SK-N-SH treated with all-trans-retinoic acid at 6 μM for 48 hours (cell line): ENCODE results near the gene MYO1B.
"Not testable (repeated sequence)": the region's sequence is repeated elsewhere in the genome, so short reads cannot be mapped to it uniquely, and the experiment has no call there.

Experiments used
- ATAC-seq: fragments of 200-7000 bp; cut with Tn5 transposase; 3 replicates; pipeline ENCODE4 v1.9.1; 2020; ENCODE audit warnings: mild to moderate bottlenecking, moderate library complexity
- ARNTL ChIP-seq: fragments of 450-650 bp; formaldehyde crosslinking; IDR thresholded peaks from 2 replicates; pipeline ENCODE4 v1.5.0; 2020; ENCODE audit warnings: low read depth, mild to moderate bottlenecking, moderate library complexity, borderline replicate concordance
- BACH2 ChIP-seq: fragments of 250-450 bp; sonication (Bioruptor Pico); IDR thresholded peaks from 2 replicates; pipeline ENCODE4 v1.9.0; 2021; ENCODE audit warnings: mild to moderate bottlenecking, borderline replicate concordance
- CREB5 ChIP-seq: fragments of 250-450 bp; sonication (Bioruptor Pico); IDR thresholded peaks from 2 replicates; pipeline ENCODE4 v1.5.1; 2020; ENCODE audit warnings: low read depth, mild to moderate bottlenecking, moderate library complexity
- CSRNP3 ChIP-seq: fragments of 250-450 bp; sonication (Bioruptor Pico); IDR thresholded peaks from 2 replicates; pipeline ENCODE4 v1.5.1; 2021; ENCODE audit warnings: mild to moderate bottlenecking, moderate library complexity
- ESRRG ChIP-seq: fragments of 250-450 bp; sonication (Bioruptor Pico); IDR thresholded peaks from 2 replicates; pipeline ENCODE4 v1.6.1; 2021; ENCODE audit warnings: mild to moderate bottlenecking
- GLIS3 ChIP-seq: fragments of 250-450 bp; sonication (Bioruptor Pico); IDR thresholded peaks from 2 replicates; pipeline ENCODE4 v1.5.0; 2020; ENCODE audit warnings: mild to moderate bottlenecking, moderate library complexity
- ISL1 ChIP-seq: fragments of 250-450 bp; sonication (Bioruptor Pico); IDR thresholded peaks from 2 replicates; pipeline ENCODE4 v2.1.2; 2022; ENCODE audit warnings: mild to moderate bottlenecking, moderate library complexity
- OSR1 ChIP-seq: fragments of 250-450 bp; sonication (Bioruptor Pico); IDR thresholded peaks from 2 replicates; pipeline ENCODE4 v1.8.0; 2022; ENCODE audit warnings: moderate library complexity, mild to moderate bottlenecking, inconsistent platforms
- PATZ1 ChIP-seq: fragments of 250-450 bp; sonication (Bioruptor Pico); IDR thresholded peaks from 2 replicates; pipeline ENCODE4 v1.8.0; 2020; ENCODE audit warnings: mild to moderate bottlenecking, moderate library complexity, borderline replicate concordance
- POU6F1 ChIP-seq: fragments of 250-450 bp; sonication (Bioruptor Pico); IDR thresholded peaks from 2 replicates; pipeline ENCODE4 v1.8.0; 2021; ENCODE audit warnings: low read depth, mild to moderate bottlenecking, moderate library complexity, borderline replicate concordance
- PPARA ChIP-seq: fragments of 250-450 bp; sonication (Bioruptor Pico); IDR thresholded peaks from 2 replicates; pipeline ENCODE4 v1.5.0; 2020; ENCODE audit warnings: mild to moderate bottlenecking, borderline replicate concordance
- RARB ChIP-seq: fragments of 250-450 bp; sonication (Bioruptor Pico); IDR thresholded peaks from 2 replicates; pipeline ENCODE4 v1.8.0; 2021; ENCODE audit warnings: mild to moderate bottlenecking, moderate library complexity
- TCF4 ChIP-seq: fragments of 250-450 bp; sonication (Bioruptor Pico); IDR thresholded peaks from 2 replicates; pipeline ENCODE4 v1.8.0; 2021; ENCODE audit warnings: mild to moderate bottlenecking, moderate library complexity, borderline replicate concordance
- TOX ChIP-seq: fragments of 250-450 bp; sonication (Bioruptor Pico); IDR thresholded peaks from 2 replicates; pipeline ENCODE4 v1.8.0; 2021; ENCODE audit warnings: mild to moderate bottlenecking, moderate library complexity, borderline replicate concordance
- TSHZ2 ChIP-seq: fragments of 250-450 bp; sonication (Bioruptor Pico); IDR thresholded peaks from 2 replicates; pipeline ENCODE4 v1.5.0; 2020; ENCODE audit warnings: mild to moderate bottlenecking, moderate library complexity
- ZC3H10 ChIP-seq: fragments of 250-450 bp; sonication (Bioruptor Pico); IDR thresholded peaks from 2 replicates; pipeline ENCODE4 v1.5.1; 2021; ENCODE audit warnings: mild to moderate bottlenecking, moderate library complexity
- ZFP3 ChIP-seq: fragments of 250-450 bp; sonication (Bioruptor Pico); IDR thresholded peaks from 2 replicates; pipeline ENCODE4 v1.5.0; 2020; ENCODE audit warnings: mild to moderate bottlenecking, moderate library complexity
- ZFP30 ChIP-seq: fragments of 450-650 bp; formaldehyde crosslinking; IDR thresholded peaks from 2 replicates; pipeline ENCODE4 v1.5.0; 2022; ENCODE audit warnings: mild to moderate bottlenecking, moderate library complexity
- ZNF565 ChIP-seq: fragments of 450-650 bp; formaldehyde crosslinking; conservative IDR thresholded peaks from 2 replicates; pipeline ENCODE4 v1.5.0; 2020; ENCODE audit warnings: low read depth, mild to moderate bottlenecking, moderate library complexity
- ZNF70 ChIP-seq: fragments of 450-650 bp; formaldehyde crosslinking; IDR thresholded peaks from 2 replicates; pipeline ENCODE4 v1.5.0; 2020; ENCODE audit warnings: mild to moderate bottlenecking, moderate library complexity
- ZNF8 ChIP-seq: fragments of 450-650 bp; formaldehyde crosslinking; IDR thresholded peaks from 2 replicates; pipeline ENCODE4 v1.5.0; 2020; ENCODE audit warnings: mild to moderate bottlenecking, moderate library complexity

The MYO1B gene

GRCh38 chr2:191451116-191451515 is 205.9 kb downstream of the MYO1B start:
- ATAC-seq = no peak
- TF ChIP-seq RARB (CRISPR knock-in tag) (no peak), ZNF8 (CRISPR knock-in tag) (no peak), ZC3H10 (CRISPR knock-in tag) (no peak), ARNTL (no peak), GLIS3 (no peak), TOX (no peak), PATZ1 (CRISPR knock-in tag) (no peak), CSRNP3 (CRISPR knock-in tag) (no peak), TCF4 (CRISPR knock-in tag) (no peak), BACH2 (no peak), PPARA (CRISPR knock-in tag) (no peak), ESRRG (no peak)

- ATAC-seq = no peak
- no peak for TF ChIP-seq ZFP30 (CRISPR knock-in tag)
- TF ChIP-seq PATZ1 (CRISPR knock-in tag) = no peak
- TF ChIP-seq ARNTL = no peak
- no peak for TF ChIP-seq CSRNP3 (CRISPR knock-in tag)
- no peak for TF ChIP-seq OSR1 (CRISPR knock-in tag)
- no peak for TF ChIP-seq RARB (CRISPR knock-in tag)
- no peak for TF ChIP-seq ZNF8 (CRISPR knock-in tag)
- no peak for TF ChIP-seq CREB5
- TF ChIP-seq ZNF70 (CRISPR knock-in tag) = no peak
- TF ChIP-seq ZC3H10 (CRISPR knock-in tag) = no peak
- TF ChIP-seq PPARA (CRISPR knock-in tag) = no peak
- no peak for TF ChIP-seq ESRRG
Observed at GRCh38 chr2:191452065-191452464, 206.9 kb downstream of the MYO1B start.

GRCh38 chr2:191453761-191454160 is 208.6 kb downstream of the MYO1B start:
- no peak for ATAC-seq
- TF ChIP-seq BACH2 (no peak), TSHZ2 (CRISPR knock-in tag) (no peak), ZFP30 (CRISPR knock-in tag) (no peak), ISL1 (CRISPR knock-in tag) (no peak), GLIS3 (no peak), ZNF565 (no peak), CREB5 (no peak), ESRRG (no peak), PATZ1 (CRISPR knock-in tag) (no peak), ZFP3 (CRISPR knock-in tag) (no peak), POU6F1 (CRISPR knock-in tag) (no peak)

GRCh38 chr2:191456506-191456905 is 211.3 kb downstream of the MYO1B start:
- ATAC-seq = not testable (repeated sequence)
